Ishikawa (cell line): Measurements from ENCODE around the gene ALDH18A1.

Experiments used
- TAF1 ChIP-seq: IDR thresholded peaks from 2 replicates; pipeline ENCODE4 v1.6.1; 2012; ENCODE audit warnings: low read depth, mild to moderate bottlenecking
- TCF12 ChIP-seq: IDR thresholded peaks from 2 replicates; pipeline ENCODE4 v1.6.1; 2012; ENCODE audit warnings: low read depth
- YY1 ChIP-seq: IDR thresholded peaks from 2 replicates; pipeline ENCODE4 v1.6.1; 2012; ENCODE audit warnings: low read depth
- TF ChIP-seq, protein P1 (sequence below): IDR thresholded peaks from 2 replicates; pipeline ENCODE4 v1.6.1; 2012; ENCODE audit warnings: low read depth, mild to moderate bottlenecking
- TF ChIP-seq, protein P2 (sequence below): IDR thresholded peaks from 2 replicates; pipeline ENCODE4 v1.6.1; 2012

DNA sequence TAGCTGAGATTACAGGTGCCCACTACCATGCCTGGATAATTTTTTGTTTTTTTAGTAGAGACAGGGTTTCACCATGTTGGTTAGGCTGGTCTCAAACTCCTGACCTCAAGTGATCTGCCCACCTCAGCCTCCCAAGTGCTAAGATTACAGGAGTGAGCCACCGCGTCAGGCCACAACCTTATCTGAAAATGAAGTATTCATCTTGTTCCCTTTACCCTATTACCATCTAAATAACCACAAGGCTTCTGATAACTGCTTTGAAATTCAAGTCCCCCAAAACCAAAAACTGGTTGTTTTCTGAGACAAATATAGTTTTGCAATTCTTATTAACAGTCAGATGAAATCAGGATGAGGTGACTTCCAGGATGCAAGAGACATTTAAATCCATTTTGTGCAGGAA is 34.8 kb upstream of the ALDH18A1 start:
- TF ChIP-seq, protein P1, sequence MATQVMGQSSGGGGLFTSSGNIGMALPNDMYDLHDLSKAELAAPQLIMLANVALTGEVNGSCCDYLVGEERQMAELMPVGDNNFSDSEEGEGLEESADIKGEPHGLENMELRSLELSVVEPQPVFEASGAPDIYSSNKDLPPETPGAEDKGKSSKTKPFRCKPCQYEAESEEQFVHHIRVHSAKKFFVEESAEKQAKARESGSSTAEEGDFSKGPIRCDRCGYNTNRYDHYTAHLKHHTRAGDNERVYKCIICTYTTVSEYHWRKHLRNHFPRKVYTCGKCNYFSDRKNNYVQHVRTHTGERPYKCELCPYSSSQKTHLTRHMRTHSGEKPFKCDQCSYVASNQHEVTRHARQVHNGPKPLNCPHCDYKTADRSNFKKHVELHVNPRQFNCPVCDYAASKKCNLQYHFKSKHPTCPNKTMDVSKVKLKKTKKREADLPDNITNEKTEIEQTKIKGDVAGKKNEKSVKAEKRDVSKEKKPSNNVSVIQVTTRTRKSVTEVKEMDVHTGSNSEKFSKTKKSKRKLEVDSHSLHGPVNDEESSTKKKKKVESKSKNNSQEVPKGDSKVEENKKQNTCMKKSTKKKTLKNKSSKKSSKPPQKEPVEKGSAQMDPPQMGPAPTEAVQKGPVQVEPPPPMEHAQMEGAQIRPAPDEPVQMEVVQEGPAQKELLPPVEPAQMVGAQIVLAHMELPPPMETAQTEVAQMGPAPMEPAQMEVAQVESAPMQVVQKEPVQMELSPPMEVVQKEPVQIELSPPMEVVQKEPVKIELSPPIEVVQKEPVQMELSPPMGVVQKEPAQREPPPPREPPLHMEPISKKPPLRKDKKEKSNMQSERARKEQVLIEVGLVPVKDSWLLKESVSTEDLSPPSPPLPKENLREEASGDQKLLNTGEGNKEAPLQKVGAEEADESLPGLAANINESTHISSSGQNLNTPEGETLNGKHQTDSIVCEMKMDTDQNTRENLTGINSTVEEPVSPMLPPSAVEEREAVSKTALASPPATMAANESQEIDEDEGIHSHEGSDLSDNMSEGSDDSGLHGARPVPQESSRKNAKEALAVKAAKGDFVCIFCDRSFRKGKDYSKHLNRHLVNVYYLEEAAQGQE = no peak
- TF ChIP-seq, protein P2, sequence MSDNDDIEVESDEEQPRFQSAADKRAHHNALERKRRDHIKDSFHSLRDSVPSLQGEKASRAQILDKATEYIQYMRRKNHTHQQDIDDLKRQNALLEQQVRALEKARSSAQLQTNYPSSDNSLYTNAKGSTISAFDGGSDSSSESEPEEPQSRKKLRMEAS = no peak
- TF ChIP-seq YY1 (no peak), TAF1 (no peak), TCF12 (no peak)
